Fibroblast of lung (primary cell): ENCODE results near the gene NDUFS2. TPM values are rescaled to one million over a fixed set of nuclear protein-coding genes. Genes with fewer than 3 reads are reported as not detected.
"Not testable (repeated sequence)": the region's sequence is repeated elsewhere in the genome, so short reads cannot be mapped to it uniquely, and the experiment has no call there.

ENCODE experiments used
- DNase-seq, 2 donors: peaks; one replicate each; pipeline versions ENCODE4 v3.0.0 to v3.0.0-alpha.2; 2010; ENCODE audit warnings: low read depth in 2 of 2
- H2AFZ ChIP-seq: 2 replicates; pipeline ENCODE4 v1.5.1; 2012; ENCODE audit warnings: low read length, control low read depth, inconsistent platforms
- H3K27ac ChIP-seq: 2 replicates; pipeline ENCODE4 v1.5.1; 2011; ENCODE audit warnings: low read length, control low read depth; ENCODE audit not compliant: insufficient read depth
- H3K27me3 ChIP-seq: 2 replicates; pipeline ENCODE4 v1.5.1; 2011; ENCODE audit warnings: mild to moderate bottlenecking, low read length; ENCODE audit not compliant: control insufficient read depth, insufficient read depth
- H3K36me3 ChIP-seq: 2 replicates; pipeline ENCODE4 v1.5.1; 2011; ENCODE audit warnings: low read length; ENCODE audit not compliant: control insufficient read depth, insufficient read depth
- H3K4me1 ChIP-seq: 2 replicates; pipeline ENCODE4 v1.5.1; 2011; ENCODE audit warnings: low read length; ENCODE audit not compliant: control insufficient read depth, insufficient read depth; ENCODE audit errors: extremely low read depth
- H3K4me2 ChIP-seq: 2 replicates; pipeline ENCODE4 v1.5.1; 2011; ENCODE audit warnings: low read length, control low read depth; ENCODE audit not compliant: insufficient read depth; ENCODE audit errors: extremely low read depth
- H3K4me3 ChIP-seq, 4 experiments: fragments of 200-600 bp in 1 of 4; sonication (generic) in 1 of 4; replicated peaks in 1 of 4; 2 replicates each; pipeline ENCODE4 v1.5.1; 2011 to 2016; ENCODE audit warnings: low read length in 4 of 4, low read depth in 3 of 4, mild to moderate bottlenecking in 3 of 4, control low read depth in 2 of 4, inconsistent platforms in 1 of 4, mixed read lengths in 1 of 4; ENCODE audit not compliant: insufficient read depth in 1 of 4; ENCODE audit errors: control extremely low read depth in 1 of 4
- H3K79me2 ChIP-seq: 2 replicates; pipeline ENCODE4 v1.5.1; 2012; ENCODE audit warnings: mild to moderate bottlenecking, low read length, inconsistent platforms; ENCODE audit not compliant: control insufficient read depth, insufficient read depth
- H3K9ac ChIP-seq: 2 replicates; pipeline ENCODE4 v1.5.1; 2011; ENCODE audit warnings: mild to moderate bottlenecking, low read length, control low read depth; ENCODE audit not compliant: insufficient read depth
- H3K9me3 ChIP-seq: 2 replicates; pipeline ENCODE4 v1.5.1; 2012; ENCODE audit warnings: low read depth, low read length; ENCODE audit not compliant: control insufficient read depth, insufficient read depth
- H4K20me1 ChIP-seq: 2 replicates; pipeline ENCODE4 v1.5.1; 2011; ENCODE audit warnings: low read length; ENCODE audit not compliant: control insufficient read depth, insufficient read depth; ENCODE audit errors: extremely low read depth
- CTCF ChIP-seq, 2 donors: IDR thresholded peaks in 1 of 2; conservative IDR thresholded peaks in 1 of 2; 1 replicate in 1 of 2; 2 replicates in 1 of 2; pipeline ENCODE4 v1.5.1; 2011 to 2012; ENCODE audit warnings: low read length in 2 of 2, control low read depth in 1 of 2, inconsistent platforms in 1 of 2, low read depth in 1 of 2, mild to moderate bottlenecking in 1 of 2
- EZH2 ChIP-seq: IDR thresholded peaks from 2 replicates; pipeline ENCODE4 v1.5.1; 2012; ENCODE audit warnings: low read length, control low read depth, mild to moderate bottlenecking; ENCODE audit errors: missing control alignments
- polyA plus RNA-seq, 2 donors: library from polyadenylated mRNA; depleted of rRNA in 1 of 2; stranded (reverse) in 1 of 2; unstranded in 1 of 2; fragments of >200 nt; gene quantifications; 2 replicates each; pipeline ENCODE4 v1.2.1, GENCODE V29; 2011 to 2012; ENCODE audit warnings: missing spikeins in 1 of 2
- total RNA-seq: library from RNA; depleted of rRNA; stranded (reverse); fragments of >200 nt; gene quantifications from 2 replicates; pipeline ENCODE4 v1.2.1, GENCODE V29; 2014

NDUFS2 gene
- total and polyA plus RNA-seq, 2 donors (not counting 1 experiment from before 2014, with no cell fraction given), result 135 to 194 TPM

GRCh38 chr1:161250829-161251228 lies 48.7 kb downstream of the NDUFS2 start:
- Histone ChIP-seq H3K4me3 (no peak overlapping the region), H3K36me3 (no peaks in the 10 kb centered on the region), H2AFZ (no peak overlapping the region), H3K27ac (no peak overlapping the region), H3K4me2 (no peak overlapping the region), H3K27me3 (peaks cover 3% of the 10 kb centered on the region), H4K20me1 (no peaks in the 10 kb centered on the region), H3K9ac (no peak overlapping the region), H3K9me3 (no peaks in the 10 kb centered on the region), H3K4me1 (no peaks in the 10 kb centered on the region), H3K79me2 (no peaks in the 10 kb centered on the region)
- no peak for TF ChIP-seq CTCF (conservative IDR thresholded peaks at IDR 0.05 in 1 of 2, IDR thresholded peaks at IDR 0.05 in 1 of 2; ENCODE audit: low read depth in 1 of 2, low read length in 2 of 2)
- no peak for TF ChIP-seq EZH2
- no peak for DNase-seq

GRCh38 chr1:161251579-161251978 lies 49.4 kb downstream of the NDUFS2 start:
- no peak overlapping the region for H2AFZ ChIP-seq
- no peaks in the 10 kb centered on the region for H3K4me1 ChIP-seq
- H4K20me1 ChIP-seq, result no peaks in the 10 kb centered on the region
- peaks cover 3% of the 10 kb centered on the region for H3K27me3 ChIP-seq
- no peaks in the 10 kb centered on the region for H3K9me3 ChIP-seq
- no peak for DNase-seq
- H3K9ac ChIP-seq, result no peak overlapping the region
- no peaks in the 10 kb centered on the region for H3K36me3 ChIP-seq
- no peak overlapping the region for H3K4me3 ChIP-seq
- H3K27ac ChIP-seq, result no peak overlapping the region
- H3K79me2 ChIP-seq, result no peaks in the 10 kb centered on the region
- no peak for TF ChIP-seq CTCF (conservative IDR thresholded peaks at IDR 0.05 in 1 of 2, IDR thresholded peaks at IDR 0.05 in 1 of 2; ENCODE audit: low read depth in 1 of 2, low read length in 2 of 2)
- no peak for TF ChIP-seq EZH2
- H3K4me2 ChIP-seq, result no peak overlapping the region

DNA sequence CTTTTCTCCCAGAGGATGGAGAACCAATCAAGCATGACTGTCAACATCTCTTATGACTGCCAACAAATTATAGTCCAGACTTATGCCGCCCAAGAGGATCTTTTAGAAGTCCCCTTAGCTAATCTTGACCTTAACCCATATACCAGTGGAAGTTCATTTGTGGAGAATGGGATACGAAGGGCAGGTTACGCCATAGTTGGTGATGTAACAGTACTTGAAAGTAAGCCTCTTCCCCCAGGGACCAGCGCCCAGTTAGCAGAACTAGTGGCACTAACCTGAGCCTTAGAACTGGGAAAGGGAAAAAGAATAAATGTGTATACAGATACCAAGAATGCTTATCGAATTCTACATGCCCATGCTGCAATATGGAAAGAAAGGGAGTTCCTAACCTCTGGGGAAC lies 53.1 kb downstream of the NDUFS2 start:
- not testable (repeated sequence) for H4K20me1 ChIP-seq, DNase-seq, H3K27ac ChIP-seq, H2AFZ ChIP-seq, H3K4me1 ChIP-seq, H3K9ac ChIP-seq, H3K79me2 ChIP-seq, H3K36me3 ChIP-seq, H3K9me3 ChIP-seq, H3K4me3 ChIP-seq, H3K4me2 ChIP-seq
- H3K27me3 ChIP-seq, result peaks cover 22% of the 10 kb centered on the region

DNA sequence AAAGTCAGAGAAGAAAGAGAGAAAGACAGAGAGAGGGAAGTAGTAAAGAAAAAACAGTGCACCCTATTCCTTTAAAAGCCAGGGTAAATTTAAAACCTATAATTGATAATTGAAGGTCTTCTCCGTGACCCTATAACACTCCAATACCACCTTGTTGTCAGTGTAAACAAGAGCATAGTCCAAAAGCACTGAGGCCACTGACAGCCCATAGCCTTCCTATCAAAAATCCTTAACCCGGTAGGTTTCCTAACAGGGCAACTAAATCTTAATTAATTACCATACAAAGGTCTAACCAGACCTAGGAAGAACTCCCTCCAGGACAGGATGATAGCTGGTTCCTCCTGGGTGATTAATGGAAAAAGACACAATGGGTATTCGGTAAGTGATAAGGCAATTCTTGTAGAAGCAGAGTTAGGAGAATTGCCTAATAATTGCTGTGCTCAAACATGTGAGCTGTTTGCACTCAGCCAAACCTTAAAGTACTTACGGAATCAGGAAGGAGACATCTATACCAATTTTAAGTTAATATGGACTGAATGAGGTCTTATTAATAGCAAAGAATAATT lies 53.9 kb downstream of the NDUFS2 start:
- not testable (repeated sequence) for DNase-seq, H3K4me3 ChIP-seq, H3K4me1 ChIP-seq, H3K27ac ChIP-seq, H3K9me3 ChIP-seq, H4K20me1 ChIP-seq, H3K79me2 ChIP-seq, H3K4me2 ChIP-seq, H2AFZ ChIP-seq, H3K36me3 ChIP-seq, H3K9ac ChIP-seq
- peaks cover 29% of the 10 kb centered on the region for H3K27me3 ChIP-seq

DNA sequence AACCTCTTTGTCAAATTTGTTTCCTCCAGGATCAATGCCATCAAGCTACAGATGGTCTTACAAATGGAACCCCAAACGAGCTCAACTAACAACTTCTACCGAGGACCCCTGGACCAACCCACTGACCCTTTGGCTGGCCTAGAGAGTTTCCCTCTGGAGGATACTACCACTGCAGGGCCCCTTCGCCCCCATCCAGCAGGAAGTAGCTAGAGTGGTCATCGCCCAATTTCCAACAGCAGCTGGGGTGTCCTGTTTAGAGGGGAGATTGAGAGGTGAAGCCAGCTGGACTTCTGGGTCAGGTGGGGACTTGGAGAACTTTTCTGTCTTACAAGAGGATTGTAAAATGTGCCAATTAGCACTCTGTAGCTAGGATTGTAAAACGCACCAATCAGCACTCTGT lies 54.9 kb downstream of the NDUFS2 start:
- H3K9me3 ChIP-seq, H4K20me1 ChIP-seq, H3K4me1 ChIP-seq, H3K36me3 ChIP-seq, H3K79me2 ChIP-seq, H3K27ac ChIP-seq, DNase-seq, H2AFZ ChIP-seq, H3K4me3 ChIP-seq, H3K9ac ChIP-seq, H3K4me2 ChIP-seq: not testable (repeated sequence)
- H3K27me3 ChIP-seq, result peaks cover 37% of the 10 kb centered on the region
